22Rv1 (cell line): Measurements from ENCODE around the gene GNRH2.

Experiments
- ZFX ChIP-seq: fragments of 450-650 bp; IDR thresholded peaks from 2 replicates; pipeline ENCODE4 v1.6.1; 2017; ENCODE audit warnings: antibody characterized with exemption, borderline replicate concordance
- TF ChIP-seq, protein P1 (sequence below): fragments of 450-650 bp; IDR thresholded peaks from 2 replicates; pipeline ENCODE4 v1.5.1; 2017; ENCODE audit warnings: mild to moderate bottlenecking

DNA sequence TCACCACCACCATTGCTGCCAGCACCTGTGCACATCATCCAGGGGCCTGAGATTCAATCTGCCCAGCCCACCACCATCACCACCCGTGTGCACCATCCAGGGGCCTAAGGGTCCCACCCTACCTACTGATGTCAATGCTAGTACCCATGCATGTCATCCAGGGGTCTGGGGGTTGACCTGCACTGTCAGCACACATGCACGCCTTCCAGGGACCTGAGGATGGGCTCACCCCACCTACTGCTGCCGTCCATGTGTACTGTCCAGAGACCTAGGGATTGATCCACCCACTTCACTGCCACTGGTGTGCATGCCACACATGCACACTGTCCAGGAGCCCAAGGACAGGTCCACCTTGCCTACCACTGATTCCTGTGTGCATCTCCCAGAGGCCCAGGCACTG lies 16.1 kb downstream of the GNRH2 start:
- TF ChIP-seq, protein P1, sequence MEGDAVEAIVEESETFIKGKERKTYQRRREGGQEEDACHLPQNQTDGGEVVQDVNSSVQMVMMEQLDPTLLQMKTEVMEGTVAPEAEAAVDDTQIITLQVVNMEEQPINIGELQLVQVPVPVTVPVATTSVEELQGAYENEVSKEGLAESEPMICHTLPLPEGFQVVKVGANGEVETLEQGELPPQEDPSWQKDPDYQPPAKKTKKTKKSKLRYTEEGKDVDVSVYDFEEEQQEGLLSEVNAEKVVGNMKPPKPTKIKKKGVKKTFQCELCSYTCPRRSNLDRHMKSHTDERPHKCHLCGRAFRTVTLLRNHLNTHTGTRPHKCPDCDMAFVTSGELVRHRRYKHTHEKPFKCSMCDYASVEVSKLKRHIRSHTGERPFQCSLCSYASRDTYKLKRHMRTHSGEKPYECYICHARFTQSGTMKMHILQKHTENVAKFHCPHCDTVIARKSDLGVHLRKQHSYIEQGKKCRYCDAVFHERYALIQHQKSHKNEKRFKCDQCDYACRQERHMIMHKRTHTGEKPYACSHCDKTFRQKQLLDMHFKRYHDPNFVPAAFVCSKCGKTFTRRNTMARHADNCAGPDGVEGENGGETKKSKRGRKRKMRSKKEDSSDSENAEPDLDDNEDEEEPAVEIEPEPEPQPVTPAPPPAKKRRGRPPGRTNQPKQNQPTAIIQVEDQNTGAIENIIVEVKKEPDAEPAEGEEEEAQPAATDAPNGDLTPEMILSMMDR, result no peak
- no peak for TF ChIP-seq ZFX
